Panc1 (cell line): ENCODE results near the gene ATG4A. TPM values are rescaled to one million over a fixed set of nuclear protein-coding genes. Genes with fewer than 3 reads are reported as not detected.

Source experiments
- ATAC-seq: fragments of 200-7000 bp; cut with Tn5 transposase; 2 replicates; pipeline ENCODE4 v1.9.1; 2020; ENCODE audit warnings: mild to moderate bottlenecking, moderate library complexity
- BruUV-seq: library from RNA; stranded (reverse); fragments of 400-500 nt; replicated peaks from 2 replicates; lab custom pipeline; 2021; lab: Mats Ljungman, UMichigan
- CTCF ChIA-PET: fragments of 300-600 bp; sonication (Branson Sonifier 250); formaldehyde crosslinking; loops from one replicate; lab custom pipeline; 2022; ENCODE audit warnings: antibody characterized with exemption; lab: Charles Lee
- POLR2A ChIA-PET: fragments of 300-600 bp; sonication (Branson Sonifier 250); formaldehyde crosslinking; loops from one replicate; lab custom pipeline; 2022; ENCODE audit warnings: antibody characterized with exemption; lab: Charles Lee
- DNase-seq: peaks from one replicate; pipeline ENCODE4 v3.0.0-alpha.2; 2010; ENCODE audit warnings: low read depth, low spot score
- H3K27ac ChIP-seq: 2 replicates; pipeline ENCODE4 v1.5.1; 2011; ENCODE audit warnings: mild to moderate bottlenecking, low read length, inconsistent platforms
- H3K27me3 ChIP-seq: fragments of 200-500 bp; sonication (Bioruptor generic); 2 replicates; pipeline ENCODE4 v1.6.0; 2014; ENCODE audit warnings: low read length, inconsistent platforms; ENCODE audit not compliant: control insufficient read depth, insufficient read depth
- H3K36me3 ChIP-seq: fragments of 200-500 bp; sonication (Bioruptor generic); 2 replicates; pipeline ENCODE4 v1.5.1; 2014; ENCODE audit warnings: inconsistent platforms, mild to moderate bottlenecking, low read length, moderate library complexity; ENCODE audit not compliant: control insufficient read depth, insufficient read depth
- H3K4me1 ChIP-seq: 2 replicates; pipeline ENCODE4 v1.5.1; 2011; ENCODE audit warnings: inconsistent platforms, mild to moderate bottlenecking, low read length, moderate library complexity; ENCODE audit not compliant: control insufficient read depth, insufficient read depth
- H3K4me3 ChIP-seq, 2 experiments: 2 replicates each; pipeline ENCODE4 v1.5.1; 2011 to 2012; ENCODE audit warnings: low read depth in 2 of 2, low read length in 2 of 2, mild to moderate bottlenecking in 2 of 2, inconsistent platforms in 1 of 2, moderate library complexity in 1 of 2
- H3K9me3 ChIP-seq: fragments of 200-500 bp; sonication (Bioruptor generic); 2 replicates; pipeline ENCODE4 v1.5.1; 2014; ENCODE audit warnings: low read depth, mild to moderate bottlenecking, inconsistent platforms, low read length, moderate library complexity; ENCODE audit not compliant: control insufficient read depth, insufficient read depth
- POLR2AphosphoS5 ChIP-seq: IDR thresholded peaks from 2 replicates; pipeline ENCODE4 v1.6.1; 2012; ENCODE audit warnings: mild to moderate bottlenecking, low read depth, low read length, moderate library complexity
- REST ChIP-seq, 2 experiments: IDR thresholded peaks; 2 replicates each; pipeline ENCODE4 v1.6.1; 2011 to 2012; ENCODE audit warnings: low read depth in 2 of 2, control low read depth in 1 of 2, low read length in 1 of 2, mild to moderate bottlenecking in 1 of 2, moderate library complexity in 1 of 2; ENCODE audit not compliant: insufficient read depth in 1 of 2
- SIN3A ChIP-seq: IDR thresholded peaks from 2 replicates; pipeline ENCODE4 v1.6.1; 2012; ENCODE audit warnings: low read depth, mild to moderate bottlenecking, low read length, moderate library complexity, borderline replicate concordance; ENCODE audit not compliant: insufficient read depth
- TCF7L2 ChIP-seq: IDR thresholded peaks from 2 replicates; pipeline ENCODE4 v1.6.1; 2011; ENCODE audit warnings: mild to moderate bottlenecking, low read depth, low read length, inconsistent platforms
- in situ Hi-C: cut with HindIII; loops from 2 replicates; pipeline ENCODE4 v1.10.0; 2016; ENCODE audit warnings: low sequenced_read_pairs, low pct_unique_long_range_greater_than_20kb
- intact Hi-C: fragments of 100-400 bp; cut with micrococcal nuclease; formaldehyde crosslinking; loops from one replicate; pipeline ENCODE4 v1.10.0; 2022; ENCODE audit not compliant: unreplicated experiment
- total RNA-seq: library from RNA; stranded (reverse); gene quantifications from one replicate; pipeline ENCODE4 v1.2.1, GENCODE V29; 2021; ENCODE audit not compliant: unreplicated experiment
- TF ChIP-seq, protein P1 (sequence below): fragments of 450-650 bp; IDR thresholded peaks from 2 replicates; pipeline ENCODE4 v1.5.1; 2017; ENCODE audit warnings: mild to moderate bottlenecking

Gene ATG4A
- total RNA-seq, 1 experiment from 2014 or later: 13.7 TPM

DNA sequence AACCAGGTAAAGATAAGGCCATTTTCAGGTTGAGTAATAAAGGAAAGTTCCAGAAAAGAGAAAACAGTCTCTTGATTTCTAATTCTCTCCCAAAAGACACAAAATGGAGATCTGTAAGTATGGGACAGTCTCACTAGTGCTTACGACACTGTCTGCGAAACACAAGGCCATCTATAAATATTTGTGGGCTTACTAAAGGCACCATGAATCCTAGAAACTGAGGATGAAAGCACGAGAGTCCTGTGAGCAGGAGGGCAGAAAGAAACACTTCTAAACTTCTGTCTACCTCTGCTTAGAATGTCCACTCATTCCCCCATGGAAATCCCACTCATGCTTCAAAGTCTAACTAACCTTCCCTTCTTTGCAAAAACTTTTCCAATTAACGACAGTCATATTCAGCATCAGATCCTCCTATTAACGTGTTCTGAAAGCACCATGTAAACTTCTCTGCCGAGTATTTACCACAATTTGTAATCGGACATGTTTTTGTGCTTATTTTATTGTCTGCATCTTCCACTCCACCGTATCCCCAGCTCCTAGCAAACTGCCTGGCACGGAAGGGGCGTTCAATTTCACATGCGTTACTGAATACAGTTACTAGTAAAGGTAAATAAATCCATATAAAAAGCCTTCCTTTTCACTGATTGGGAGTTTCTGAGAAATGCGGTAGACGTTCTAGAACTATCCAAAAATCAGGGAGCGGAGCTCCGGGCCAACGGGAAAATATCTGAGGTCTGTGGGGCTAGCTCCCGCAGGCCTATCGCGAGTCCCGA, 901 bp upstream of the ATG4A start:
- DNase-seq (no peak), ATAC-seq (no peak)
- in situ Hi-C loops: no loop called here
- Histone ChIP-seq H3K4me1 (peaks cover 9% of the 10 kb centered on the region; the same call in 1 of the 2 replicates), H3K36me3 (peaks cover 15% of the 10 kb centered on the region), H3K27ac (peak overlapping the region; percentile 99), H3K27me3 (no peaks in the 10 kb centered on the region), H3K4me3 (peak overlapping the region; percentile 93 to 99), H3K9me3 (no peaks in the 10 kb centered on the region)
- intact Hi-C loops: no loop called here
- ChIA-PET CTCF (no interaction called here), POLR2A (no interaction called here)
- TF ChIP-seq POLR2AphosphoS5 (no peak), TCF7L2 (no peak), SIN3A (no peak), REST (IDR thresholded peaks at IDR 0.05; ENCODE audit: insufficient read depth in 1 of 2, low read depth in 2 of 2, low read length in 1 of 2) (no peak)
- BruUV-seq: TSS peak; percentile 90

DNA sequence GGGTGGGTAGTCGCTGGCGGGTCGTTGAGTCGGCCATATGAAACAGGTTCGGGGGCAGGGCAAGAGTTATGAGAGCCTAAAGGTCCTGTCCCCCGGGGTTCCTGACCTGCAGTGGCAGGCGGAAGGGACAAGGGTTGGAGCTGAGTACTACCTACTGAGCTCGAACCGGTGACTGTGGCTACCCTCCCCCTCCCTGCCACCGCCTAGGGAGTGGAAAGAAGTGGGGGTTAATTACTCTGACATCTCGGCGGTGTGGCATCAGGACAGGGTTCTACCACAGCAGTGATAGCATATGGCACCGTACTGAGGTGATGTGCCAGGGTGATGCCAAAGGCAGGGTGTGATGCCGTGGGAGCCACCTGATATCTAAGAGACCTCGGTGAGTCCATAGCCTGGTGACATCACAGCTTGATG, 307 bp downstream of the ATG4A start:
- peaks cover 9% of the 10 kb centered on the region; the same call in 1 of the 2 replicates for H3K4me1 ChIP-seq
- peaks cover 7% of the 10 kb centered on the region for H3K36me3 ChIP-seq
- TF ChIP-seq SIN3A: 0 out of 2 replicates have a peak, but pooled peaks have one; percentile 3
- TF ChIP-seq TCF7L2: no peak
- ATAC-seq: peak; percentile 73
- CTCF ChIA-PET: interaction anchor here (0.6 kb wide), 1 partner anchor 12 kb away, joined by 3 read pairs; no protein-coding TSS in a partner anchor
- in situ Hi-C loops (no loop called here), intact Hi-C loops (no loop called here)
- TSS peak; percentile 87 for BruUV-seq
- POLR2A ChIA-PET: no interaction called here
- peak overlapping the region; percentile 75 for H3K27ac ChIP-seq
- H3K27me3 ChIP-seq: no peaks in the 10 kb centered on the region
- H3K4me3 ChIP-seq: peak overlapping the region; percentile 93 to 99
- no peak for DNase-seq
- no peaks in the 10 kb centered on the region for H3K9me3 ChIP-seq

DNA sequence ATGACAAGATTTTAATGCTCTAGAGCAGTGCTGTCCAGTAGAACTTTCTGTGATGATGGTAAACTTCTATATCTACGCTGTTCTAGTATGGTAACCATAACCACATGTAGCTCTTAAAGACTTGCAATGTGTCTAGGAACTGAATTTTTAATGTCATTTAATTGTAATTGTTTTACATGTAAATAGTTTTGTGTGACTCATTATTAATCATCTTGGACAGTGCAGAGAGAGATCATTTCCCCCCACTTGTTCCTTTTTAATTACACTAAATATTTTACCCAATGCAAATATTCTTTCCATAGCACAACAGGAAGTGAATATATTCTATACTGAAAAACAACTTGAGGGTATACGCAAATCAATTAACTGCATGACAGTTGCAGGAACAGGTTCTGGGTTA, 5.8 kb downstream of the ATG4A start:
- TF ChIP-seq, protein P1, sequence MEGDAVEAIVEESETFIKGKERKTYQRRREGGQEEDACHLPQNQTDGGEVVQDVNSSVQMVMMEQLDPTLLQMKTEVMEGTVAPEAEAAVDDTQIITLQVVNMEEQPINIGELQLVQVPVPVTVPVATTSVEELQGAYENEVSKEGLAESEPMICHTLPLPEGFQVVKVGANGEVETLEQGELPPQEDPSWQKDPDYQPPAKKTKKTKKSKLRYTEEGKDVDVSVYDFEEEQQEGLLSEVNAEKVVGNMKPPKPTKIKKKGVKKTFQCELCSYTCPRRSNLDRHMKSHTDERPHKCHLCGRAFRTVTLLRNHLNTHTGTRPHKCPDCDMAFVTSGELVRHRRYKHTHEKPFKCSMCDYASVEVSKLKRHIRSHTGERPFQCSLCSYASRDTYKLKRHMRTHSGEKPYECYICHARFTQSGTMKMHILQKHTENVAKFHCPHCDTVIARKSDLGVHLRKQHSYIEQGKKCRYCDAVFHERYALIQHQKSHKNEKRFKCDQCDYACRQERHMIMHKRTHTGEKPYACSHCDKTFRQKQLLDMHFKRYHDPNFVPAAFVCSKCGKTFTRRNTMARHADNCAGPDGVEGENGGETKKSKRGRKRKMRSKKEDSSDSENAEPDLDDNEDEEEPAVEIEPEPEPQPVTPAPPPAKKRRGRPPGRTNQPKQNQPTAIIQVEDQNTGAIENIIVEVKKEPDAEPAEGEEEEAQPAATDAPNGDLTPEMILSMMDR: no peak
- TF ChIP-seq TCF7L2 (no peak), SIN3A (no peak), POLR2AphosphoS5 (no peak), REST (IDR thresholded peaks at IDR 0.05; ENCODE audit: insufficient read depth in 1 of 2, low read depth in 2 of 2, low read length in 1 of 2) (no peak)

More for the DNA sequence above, 5.8 kb downstream of the ATG4A start:
- DNase-seq (no peak), ATAC-seq (no peak)
- Histone ChIP-seq H3K9me3 (no peaks in the 10 kb centered on the region), H3K4me1 (no peaks in the 10 kb centered on the region; the same call in 1 of the 2 replicates), H3K4me3 (no peak overlapping the region), H3K27me3 (no peaks in the 10 kb centered on the region), H3K36me3 (no peaks in the 10 kb centered on the region), H3K27ac (no peak overlapping the region)
- BruUV-seq: no TSS peak
- CTCF ChIA-PET: interaction anchor here (0.6 kb wide), 1 partner anchor 1371 kb away, joined by 4 read pairs; the partner anchor contains the start of gene RNF128
- intact Hi-C loops (no loop called here), in situ Hi-C loops (no loop called here)
- POLR2A ChIA-PET: no interaction called here
